OCI-LY3 (cell line): ENCODE measurements around the gene PASK.
"Not testable (repeated sequence)": the region's sequence is repeated elsewhere in the genome, so short reads cannot be mapped to it uniquely, and the experiment has no call there.

Experiments used
- EZH2phosphoT487 ChIP-seq: fragments of 200-600 bp; shearing (Covaris generic); IDR thresholded peaks from 2 replicates; pipeline ENCODE4 v1.6.1; 2018; ENCODE audit warnings: antibody characterized with exemption, mixed run types, low read depth
- TF ChIP-seq, protein P1 (sequence below): fragments of 200-600, 300-600 bp; sonication (generic); IDR thresholded peaks from 2 replicates; pipeline ENCODE4 v1.5.1; 2014; ENCODE audit warnings: antibody characterized with exemption, low read length, low read depth

- TF ChIP-seq, protein P1, sequence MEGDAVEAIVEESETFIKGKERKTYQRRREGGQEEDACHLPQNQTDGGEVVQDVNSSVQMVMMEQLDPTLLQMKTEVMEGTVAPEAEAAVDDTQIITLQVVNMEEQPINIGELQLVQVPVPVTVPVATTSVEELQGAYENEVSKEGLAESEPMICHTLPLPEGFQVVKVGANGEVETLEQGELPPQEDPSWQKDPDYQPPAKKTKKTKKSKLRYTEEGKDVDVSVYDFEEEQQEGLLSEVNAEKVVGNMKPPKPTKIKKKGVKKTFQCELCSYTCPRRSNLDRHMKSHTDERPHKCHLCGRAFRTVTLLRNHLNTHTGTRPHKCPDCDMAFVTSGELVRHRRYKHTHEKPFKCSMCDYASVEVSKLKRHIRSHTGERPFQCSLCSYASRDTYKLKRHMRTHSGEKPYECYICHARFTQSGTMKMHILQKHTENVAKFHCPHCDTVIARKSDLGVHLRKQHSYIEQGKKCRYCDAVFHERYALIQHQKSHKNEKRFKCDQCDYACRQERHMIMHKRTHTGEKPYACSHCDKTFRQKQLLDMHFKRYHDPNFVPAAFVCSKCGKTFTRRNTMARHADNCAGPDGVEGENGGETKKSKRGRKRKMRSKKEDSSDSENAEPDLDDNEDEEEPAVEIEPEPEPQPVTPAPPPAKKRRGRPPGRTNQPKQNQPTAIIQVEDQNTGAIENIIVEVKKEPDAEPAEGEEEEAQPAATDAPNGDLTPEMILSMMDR: not testable (repeated sequence)
- not testable (repeated sequence) for TF ChIP-seq EZH2phosphoT487
Measured at GRCh38 chr2:241197246-241197645, 48.0 kb upstream of the PASK start.
